Lung (tissue), 12 donors: ENCODE data around the gene POLDIP2. TPM values are rescaled to one million over a fixed set of nuclear protein-coding genes. Genes with fewer than 3 reads are reported as not detected.

Experiments
- ATAC-seq: fragments of 200-7000 bp; cut with Tn5 transposase; one replicate; pipeline ENCODE4 v1.9.1; 2020; ENCODE audit warnings: moderate number of reproducible peaks; ENCODE audit not compliant: insufficient read depth, low FRiP score
- DNase-seq, 3 donors: peaks; one replicate each; pipeline ENCODE4 v3.0.0-alpha.2; 2013 to 2017
- H3K27ac ChIP-seq, 2 donors: one replicate each; pipeline ENCODE4 v1.5.1; 2013; ENCODE audit warnings: mild to moderate bottlenecking in 2 of 2, moderate library complexity in 2 of 2, control low read depth in 1 of 2, inconsistent platforms in 1 of 2, low read depth in 1 of 2, low read length in 1 of 2
- H3K27me3 ChIP-seq, 3 donors: one replicate each; pipeline ENCODE4 v1.5.1; 2013; ENCODE audit warnings: low read length in 2 of 3; ENCODE audit not compliant: control insufficient read depth in 3 of 3, insufficient read depth in 3 of 3
- H3K36me3 ChIP-seq, 4 donors: one replicate each; pipeline ENCODE4 v1.5.1; 2013; ENCODE audit warnings: low read length in 4 of 4, mild to moderate bottlenecking in 1 of 4, moderate library complexity in 1 of 4; ENCODE audit not compliant: control insufficient read depth in 4 of 4, insufficient read depth in 4 of 4
- H3K4me1 ChIP-seq, 5 donors: one replicate each; pipeline ENCODE4 v1.5.1; 2013; ENCODE audit warnings: low read length in 5 of 5, mild to moderate bottlenecking in 2 of 5, moderate library complexity in 1 of 5; ENCODE audit not compliant: control insufficient read depth in 5 of 5, insufficient read depth in 5 of 5
- H3K4me3 ChIP-seq: one replicate; pipeline ENCODE4 v1.5.1; 2013; ENCODE audit warnings: mild to moderate bottlenecking, control low read depth, moderate library complexity
- H3K9ac ChIP-seq, 2 donors: one replicate each; pipeline ENCODE4 v1.5.1; 2013; ENCODE audit warnings: low read length in 2 of 2, control low read depth in 1 of 2; ENCODE audit not compliant: insufficient read depth in 1 of 2
- H3K9me3 ChIP-seq, 4 donors: one replicate each; pipeline ENCODE4 v1.5.1; 2013; ENCODE audit warnings: low read length in 3 of 4, mild to moderate bottlenecking in 1 of 4, moderate library complexity in 1 of 4; ENCODE audit not compliant: control insufficient read depth in 4 of 4, insufficient read depth in 3 of 4
- WGBS, 2 donors: extraction: QIAGEN DNeasy Blood & Tissue Kit; methylation state at CpG; one replicate each; pipeline ENCODE4 v1.1.7; 2013; 5-methylcytosine and 5-hydroxymethylcytosine counted together
- polyA plus RNA-seq, 2 donors: library from polyadenylated mRNA; stranded (reverse); fragments of 200-250 nt; gene quantifications; one replicate each; pipeline ENCODE4 v1.2.1, GENCODE V29; 2013
- total RNA-seq, 2 donors: library from RNA; depleted of rRNA in 1 of 2; stranded (reverse); fragments of >200 nt in 1 of 2; gene quantifications; one replicate each; pipeline ENCODE4 v1.2.1, GENCODE V29; 2014 to 2021
- TF ChIP-seq, protein P1 (sequence below): IDR thresholded peaks from 2 replicates; pipeline ENCODE4 v1.5.1; 2012; ENCODE audit warnings: mild to moderate bottlenecking; ENCODE audit errors: control extremely low read depth, extremely low read depth
- donor health status: control.
- donor health status: control.
- donor health status: Bipolar disorder and iron deficiency.
- donor health status: healthy.
- donor health status: DM: yes; HTN: yes; CAD: no.

Gene POLDIP2
- total and polyA plus RNA-seq, 4 donors = 38.7 to 82.6 (median 62.3) TPM

- peaks cover 0 to 8% (median 3%) of the 10 kb centered on the region in 5 donors for H3K4me1 ChIP-seq
- DNase-seq = no peak
- H3K9me3 ChIP-seq = peaks cover 0 to 2% (median 0%) of the 10 kb centered on the region in 4 donors
- H3K27ac ChIP-seq = no peak overlapping the region
- H3K9ac ChIP-seq = no peak overlapping the region
- no peak overlapping the region for H3K4me3 ChIP-seq
- no peak for ATAC-seq
- 41 to 71% methylated on average over 2 of the region's 2 CpGs for WGBS, 2 donors
- no peaks in the 10 kb centered on the region for H3K27me3 ChIP-seq
- TF ChIP-seq, protein P1, sequence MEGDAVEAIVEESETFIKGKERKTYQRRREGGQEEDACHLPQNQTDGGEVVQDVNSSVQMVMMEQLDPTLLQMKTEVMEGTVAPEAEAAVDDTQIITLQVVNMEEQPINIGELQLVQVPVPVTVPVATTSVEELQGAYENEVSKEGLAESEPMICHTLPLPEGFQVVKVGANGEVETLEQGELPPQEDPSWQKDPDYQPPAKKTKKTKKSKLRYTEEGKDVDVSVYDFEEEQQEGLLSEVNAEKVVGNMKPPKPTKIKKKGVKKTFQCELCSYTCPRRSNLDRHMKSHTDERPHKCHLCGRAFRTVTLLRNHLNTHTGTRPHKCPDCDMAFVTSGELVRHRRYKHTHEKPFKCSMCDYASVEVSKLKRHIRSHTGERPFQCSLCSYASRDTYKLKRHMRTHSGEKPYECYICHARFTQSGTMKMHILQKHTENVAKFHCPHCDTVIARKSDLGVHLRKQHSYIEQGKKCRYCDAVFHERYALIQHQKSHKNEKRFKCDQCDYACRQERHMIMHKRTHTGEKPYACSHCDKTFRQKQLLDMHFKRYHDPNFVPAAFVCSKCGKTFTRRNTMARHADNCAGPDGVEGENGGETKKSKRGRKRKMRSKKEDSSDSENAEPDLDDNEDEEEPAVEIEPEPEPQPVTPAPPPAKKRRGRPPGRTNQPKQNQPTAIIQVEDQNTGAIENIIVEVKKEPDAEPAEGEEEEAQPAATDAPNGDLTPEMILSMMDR = no peak
- H3K36me3 ChIP-seq = peaks cover 0 to 6% (median 3%) of the 10 kb centered on the region in 4 donors
These were observed 46.7 kb upstream of the POLDIP2 start for GRCh38 chr17:28404007-28404406.

- no peak overlapping the region for H3K9ac ChIP-seq
- H3K36me3 ChIP-seq = peaks cover 0 to 8% (median 6%) of the 10 kb centered on the region in 4 donors
- WGBS, 2 donors = 89 to 93% methylated on average over 6 of the region's 6 CpGs
- ATAC-seq (no peak), DNase-seq (no peak)
- H3K27me3 ChIP-seq = no peaks in the 10 kb centered on the region
- H3K4me1 ChIP-seq = peaks cover 0 to 8% (median 3%) of the 10 kb centered on the region in 5 donors
- TF ChIP-seq, protein P1 = no peak
- H3K9me3 ChIP-seq = no peaks in the 10 kb centered on the region
- no peak overlapping the region for H3K27ac ChIP-seq
- H3K4me3 ChIP-seq = no peak overlapping the region
These were observed 45.5 kb upstream of the POLDIP2 start for GRCh38 chr17:28402844-28403243.

- Histone ChIP-seq H3K27me3 (no peaks in the 10 kb centered on the region), H3K9ac (no peak overlapping the region), H3K4me3 (no peak overlapping the region), H3K4me1 (peaks cover 0 to 8% (median 3%) of the 10 kb centered on the region in 5 donors), H3K27ac (no peak overlapping the region), H3K9me3 (no peaks in the 10 kb centered on the region), H3K36me3 (peaks cover 0 to 11% (median 6%) of the 10 kb centered on the region in 4 donors)
- ATAC-seq (no peak), DNase-seq (no peak)
- 29% methylated on average over 3 of the region's 3 CpGs for WGBS, 2 donors
- TF ChIP-seq, protein P1 = no peak
These were observed 44.9 kb upstream of the POLDIP2 start for GRCh38 chr17:28402224-28402630.

GRCh38 chr17:28399808-28400207, 42.5 kb upstream of the POLDIP2 start:
- DNase-seq (no peak), ATAC-seq (no peak)
- TF ChIP-seq, protein P1 = no peak
- H3K9me3 ChIP-seq = no peaks in the 10 kb centered on the region
- peaks cover 0 to 3% (median 0%) of the 10 kb centered on the region in 5 donors for H3K4me1 ChIP-seq
- no peak overlapping the region for H3K9ac ChIP-seq
- 92 to 96% methylated on average over 4 of the region's 4 CpGs for WGBS, 2 donors
- H3K27me3 ChIP-seq = no peaks in the 10 kb centered on the region
- H3K4me3 ChIP-seq = no peak overlapping the region
- no peak overlapping the region for H3K27ac ChIP-seq
- peaks cover 0 to 24% (median 6%) of the 10 kb centered on the region in 4 donors for H3K36me3 ChIP-seq
